ENCODE results near the gene BFSP2. TPM values are rescaled to one million over a fixed set of nuclear protein-coding genes. Genes with fewer than 3 reads are reported as not detected.
A peak's percentile ranks its signal among the peaks of the same experiment; 100 is the strongest.

Gene BFSP2
- total and polyA plus RNA-seq, 2 of the 13 experiments (the other 11 are each of a cell fraction or from before 2014, with no cell fraction given) = not detected

- intact Hi-C loops (cut with micrococcal nuclease; ENCODE audit: unreplicated experiment) (no loop called here), in situ Hi-C loops (cut with HindIII; ENCODE audit: extremely low pct_ligation_motif_present, low pct_unique_long_range_greater_than_20kb) (loop anchor here (25.0 kb wide), 1 partner anchor 853 kb away; no protein-coding TSS in a partner anchor)
- DNase-seq (ENCODE audit: low spot score) (no peak), FAIRE-seq (no peak), ATAC-seq (no peak)
- Histone ChIP-seq H4K20me1 (ENCODE audit: insufficient read depth, low read length) (no peaks in the 10 kb centered on the region), H3K4me1 (ENCODE audit: insufficient read depth, low read length) (peaks cover 11% of the 10 kb centered on the region), H3K27me3 (ENCODE audit: control insufficient read depth in 1 of 2, insufficient read depth in 2 of 2, low read length in 2 of 2) (peaks cover 2 to 8% of the 10 kb centered on the region in 2 experiments; a peak in 2 of 5 replicates), H3K27ac (ENCODE audit: extremely low read length, insufficient read depth, low read length) (no peak overlapping the region), H3K36me3 (replicated peaks in 1 of 2; ENCODE audit: control insufficient read depth in 1 of 2, insufficient read depth in 2 of 2, low read length in 2 of 2) (no peaks in the 10 kb centered on the region), H3K4me3 (replicated peaks in 1 of 3; ENCODE audit: insufficient read depth in 1 of 3, low read depth in 2 of 3, low read length in 3 of 3) (no peak overlapping the region), H2AFZ (ENCODE audit: low read length) (no peak overlapping the region), H3K9ac (ENCODE audit: insufficient read depth, low read depth, low read length) (no peak overlapping the region), H3K4me2 (ENCODE audit: low read depth, low read length) (no peak overlapping the region), H3K9me3 (ENCODE audit: low read length) (no peaks in the 10 kb centered on the region), H3K79me2 (ENCODE audit: insufficient read depth, low read length) (no peaks in the 10 kb centered on the region)
- ChIA-PET CTCF (ENCODE audit: low intra/inter-chr PET ratio, low total read pairs) (no interaction called here), POLR2A (no interaction called here)
- 16% methylated on average over 4 of the region's 4 CpGs for WGBS (ENCODE audit: low lambda C conversion rate)
- no TSS peak for BruUV-seq (replicated peaks)
- TF ChIP-seq ZNF101 (CRISPR knock-in tag; IDR thresholded peaks at IDR 0.05; ENCODE audit: borderline replicate concordance, low read depth) (no peak), MAFF (IDR thresholded peaks at IDR 0.05; ENCODE audit: low read depth, low read length) (peak; percentile 77), MAFK (conservative IDR thresholded peaks at IDR 0.05 in 1 of 2, IDR thresholded peaks at IDR 0.05 in 1 of 2; ENCODE audit: low read length in 2 of 2) (peak; percentile 76 to 87)
Measured at GRCh38 chr3:133390715-133391114, 9.1 kb upstream of the BFSP2 start.

- BruUV-seq (replicated peaks) = no TSS peak
- no peak for DNase-seq (ENCODE audit: low spot score)
- intact Hi-C loops (cut with micrococcal nuclease; ENCODE audit: unreplicated experiment) (no loop called here), in situ Hi-C loops (cut with HindIII; ENCODE audit: extremely low pct_ligation_motif_present, low pct_unique_long_range_greater_than_20kb) (loop anchor here (25.0 kb wide), 1 partner anchor 856 kb away; no protein-coding TSS in a partner anchor)
- Histone ChIP-seq H3K9ac (ENCODE audit: insufficient read depth, low read depth, low read length) (no peak overlapping the region), H3K36me3 (replicated peaks in 1 of 2; ENCODE audit: control insufficient read depth in 1 of 2, insufficient read depth in 2 of 2, low read length in 2 of 2) (no peaks in the 10 kb centered on the region), H3K27ac (ENCODE audit: extremely low read length, insufficient read depth, low read length) (no peak overlapping the region), H2AFZ (ENCODE audit: low read length) (no peak overlapping the region), H3K79me2 (ENCODE audit: insufficient read depth, low read length) (no peaks in the 10 kb centered on the region), H3K4me3 (replicated peaks in 1 of 3; ENCODE audit: insufficient read depth in 1 of 3, low read depth in 2 of 3, low read length in 3 of 3) (no peak overlapping the region), H3K27me3 (ENCODE audit: control insufficient read depth in 1 of 2, insufficient read depth in 2 of 2, low read length in 2 of 2) (peaks cover 2 to 7% of the 10 kb centered on the region in 2 experiments; a peak in 3 of 5 replicates), H3K4me1 (ENCODE audit: insufficient read depth, low read length) (peaks cover 11% of the 10 kb centered on the region), H4K20me1 (ENCODE audit: insufficient read depth, low read length) (no peaks in the 10 kb centered on the region), H3K9me3 (ENCODE audit: low read length) (no peaks in the 10 kb centered on the region), H3K4me2 (ENCODE audit: low read depth, low read length) (no peak overlapping the region)
- ChIA-PET CTCF (ENCODE audit: low intra/inter-chr PET ratio, low total read pairs) (no interaction called here), POLR2A (no interaction called here)
- WGBS (ENCODE audit: low lambda C conversion rate) = 0% methylated on average over 1 of the region's 1 CpG
- ATAC-seq = no peak
- no peak for FAIRE-seq
- no peak for TF ChIP-seq NR1H2 (CRISPR knock-in tag; IDR thresholded peaks at IDR 0.05; ENCODE audit: borderline replicate concordance, low read depth)
- no peak for TF ChIP-seq SUZ12 (IDR thresholded peaks at IDR 0.05; ENCODE audit: low read depth, low read length)
- TF ChIP-seq KDM6A (CRISPR knock-in tag; IDR thresholded peaks at IDR 0.05; ENCODE audit: low read depth) = no peak
- TF ChIP-seq RFX3 (CRISPR knock-in tag; IDR thresholded peaks at IDR 0.05) = no peak
- TF ChIP-seq ZNF563 (CRISPR knock-in tag; IDR thresholded peaks at IDR 0.05) = no peak
- TF ChIP-seq GLMP (CRISPR knock-in tag; IDR thresholded peaks at IDR 0.05; ENCODE audit: borderline replicate concordance) = no peak
- TF ChIP-seq POGK (CRISPR knock-in tag; conservative IDR thresholded peaks at IDR 0.05) = no peak
- no peak for TF ChIP-seq UBTF (CRISPR knock-in tag; IDR thresholded peaks at IDR 0.05)
- no peak for TF ChIP-seq EZH2 (conservative IDR thresholded peaks at IDR 0.05; ENCODE audit: low read depth, low read length)
- no peak for TF ChIP-seq ZNF691 (CRISPR knock-in tag; IDR thresholded peaks at IDR 0.05; ENCODE audit: borderline replicate concordance, low read depth)
Measured at GRCh38 chr3:133393204-133393603, 6.7 kb upstream of the BFSP2 start.
